Endothelial cell of umbilical vein (primary cell): Measurements from ENCODE around the gene NKX3-2.

Source experiments
- CTCF ChIP-seq, 2 donors: IDR thresholded peaks; 1 replicate in 1 of 2; 2 replicates in 1 of 2; pipeline ENCODE4 v1.5.1; 2011; ENCODE audit warnings: low read length in 2 of 2, mild to moderate bottlenecking in 2 of 2, moderate library complexity in 2 of 2, control low read depth in 1 of 2, inconsistent platforms in 1 of 2, low read depth in 1 of 2; ENCODE audit not compliant: insufficient read depth in 1 of 2; ENCODE audit errors: extremely low read depth in 1 of 2
- EZH2 ChIP-seq: IDR thresholded peaks from 2 replicates; pipeline ENCODE4 v1.6.1; 2012; ENCODE audit warnings: borderline replicate concordance, low read depth, mild to moderate bottlenecking, moderate library complexity, low read length, inconsistent platforms; ENCODE audit not compliant: severe bottlenecking
- FOS ChIP-seq: IDR thresholded peaks from 2 replicates; pipeline ENCODE4 v1.6.1; 2011; ENCODE audit warnings: mild to moderate bottlenecking, low read length, moderate library complexity, borderline replicate concordance; ENCODE audit not compliant: insufficient read depth
- GATA2 ChIP-seq: IDR thresholded peaks from 2 replicates; pipeline ENCODE4 v1.7.0; 2011; ENCODE audit warnings: low read depth, mild to moderate bottlenecking, moderate library complexity, mixed read lengths, low read length; ENCODE audit not compliant: insufficient read length, insufficient read depth
- POLR2A ChIP-seq: IDR thresholded peaks from 2 replicates; pipeline ENCODE4 v1.6.1; 2012; ENCODE audit warnings: low read depth, mild to moderate bottlenecking, control low read depth, low read length
- POLR2AphosphoS5 ChIP-seq: IDR thresholded peaks from 2 replicates; pipeline ENCODE4 v1.6.1; 2012; ENCODE audit warnings: low read depth, mild to moderate bottlenecking, control low read depth, low read length, moderate library complexity; ENCODE audit not compliant: insufficient read depth
- TF ChIP-seq, protein P1 (sequence below): IDR thresholded peaks from 2 replicates; pipeline ENCODE4 v1.6.1; 2011; ENCODE audit not compliant: insufficient read depth, insufficient read length

GRCh38 chr4:13543032-13543838 lies 1.1 kb downstream of the NKX3-2 start:
- TF ChIP-seq FOS (no peak), EZH2 (no peak), GATA2 (no peak), POLR2AphosphoS5 (no peak), CTCF (IDR thresholded peaks at IDR 0.05; ENCODE audit: extremely low read depth in 1 of 2, insufficient read depth in 1 of 2, low read depth in 1 of 2, low read length in 2 of 2) (no peak), POLR2A (no peak)
- TF ChIP-seq, protein P1, sequence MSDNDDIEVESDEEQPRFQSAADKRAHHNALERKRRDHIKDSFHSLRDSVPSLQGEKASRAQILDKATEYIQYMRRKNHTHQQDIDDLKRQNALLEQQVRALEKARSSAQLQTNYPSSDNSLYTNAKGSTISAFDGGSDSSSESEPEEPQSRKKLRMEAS: no peak
